AG09309 (cell line): ENCODE measurements around the gene DIPK1A.

Source experiments
- DNase-seq: peaks from one replicate; pipeline ENCODE4 v3.0.0-alpha.2; 2010; ENCODE audit warnings: low read depth
- H3K4me3 ChIP-seq: 2 replicates; pipeline ENCODE4 v1.5.1; 2011; ENCODE audit warnings: mild to moderate bottlenecking, low read depth, low read length, moderate library complexity; ENCODE audit not compliant: control insufficient read depth
- TF ChIP-seq, protein P1 (sequence below): IDR thresholded peaks from 2 replicates; pipeline ENCODE4 v1.5.1; 2011; ENCODE audit warnings: mild to moderate bottlenecking, low read depth, low read length, inconsistent platforms; ENCODE audit not compliant: insufficient read depth, control insufficient read depth; ENCODE audit errors: missing control alignments

The DIPK1A gene

DNA sequence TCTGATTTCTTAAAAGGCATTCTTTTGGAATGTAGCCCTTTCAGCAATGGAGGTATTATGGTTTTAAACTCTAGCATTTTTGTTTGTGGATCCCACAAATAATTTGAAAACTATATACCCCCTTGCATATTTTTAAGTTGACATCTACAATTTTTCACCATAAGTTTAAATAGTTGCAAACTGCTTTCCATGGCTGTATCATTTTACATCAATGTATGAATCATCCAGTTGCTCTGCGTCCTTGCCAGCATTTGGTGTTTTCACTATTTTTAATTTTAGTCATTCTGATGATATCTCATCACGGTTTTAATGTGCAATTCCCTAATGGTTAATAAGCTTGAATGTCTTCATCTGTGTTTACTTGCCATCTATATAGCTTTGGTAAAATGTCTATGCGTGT, 20.7 kb downstream of the DIPK1A start:
- H3K4me3 ChIP-seq, result no peak overlapping the region
- TF ChIP-seq, protein P1, sequence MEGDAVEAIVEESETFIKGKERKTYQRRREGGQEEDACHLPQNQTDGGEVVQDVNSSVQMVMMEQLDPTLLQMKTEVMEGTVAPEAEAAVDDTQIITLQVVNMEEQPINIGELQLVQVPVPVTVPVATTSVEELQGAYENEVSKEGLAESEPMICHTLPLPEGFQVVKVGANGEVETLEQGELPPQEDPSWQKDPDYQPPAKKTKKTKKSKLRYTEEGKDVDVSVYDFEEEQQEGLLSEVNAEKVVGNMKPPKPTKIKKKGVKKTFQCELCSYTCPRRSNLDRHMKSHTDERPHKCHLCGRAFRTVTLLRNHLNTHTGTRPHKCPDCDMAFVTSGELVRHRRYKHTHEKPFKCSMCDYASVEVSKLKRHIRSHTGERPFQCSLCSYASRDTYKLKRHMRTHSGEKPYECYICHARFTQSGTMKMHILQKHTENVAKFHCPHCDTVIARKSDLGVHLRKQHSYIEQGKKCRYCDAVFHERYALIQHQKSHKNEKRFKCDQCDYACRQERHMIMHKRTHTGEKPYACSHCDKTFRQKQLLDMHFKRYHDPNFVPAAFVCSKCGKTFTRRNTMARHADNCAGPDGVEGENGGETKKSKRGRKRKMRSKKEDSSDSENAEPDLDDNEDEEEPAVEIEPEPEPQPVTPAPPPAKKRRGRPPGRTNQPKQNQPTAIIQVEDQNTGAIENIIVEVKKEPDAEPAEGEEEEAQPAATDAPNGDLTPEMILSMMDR, result no peak
- no peak for DNase-seq

DNA sequence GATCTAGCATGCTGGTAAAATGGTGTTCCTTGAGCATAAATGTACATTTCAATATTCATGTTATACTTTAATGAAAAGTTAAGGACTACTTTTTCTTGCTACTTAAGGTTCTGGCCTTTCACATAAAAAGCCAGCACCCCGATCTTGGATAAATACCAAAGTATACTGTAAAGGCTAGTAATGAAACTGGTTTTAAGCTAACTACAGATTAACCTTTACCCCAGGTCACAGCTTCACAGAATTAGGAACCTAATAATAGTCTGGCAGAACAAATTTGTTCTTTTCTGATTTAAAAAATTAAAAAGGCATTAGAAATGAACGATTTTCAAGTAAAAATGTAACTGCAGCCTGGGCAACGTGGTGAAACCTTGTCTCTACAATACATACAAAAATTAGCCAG, 23.5 kb downstream of the DIPK1A start:
- no peak overlapping the region for H3K4me3 ChIP-seq
- TF ChIP-seq, protein P1, result no peak
- no peak for DNase-seq

DNA sequence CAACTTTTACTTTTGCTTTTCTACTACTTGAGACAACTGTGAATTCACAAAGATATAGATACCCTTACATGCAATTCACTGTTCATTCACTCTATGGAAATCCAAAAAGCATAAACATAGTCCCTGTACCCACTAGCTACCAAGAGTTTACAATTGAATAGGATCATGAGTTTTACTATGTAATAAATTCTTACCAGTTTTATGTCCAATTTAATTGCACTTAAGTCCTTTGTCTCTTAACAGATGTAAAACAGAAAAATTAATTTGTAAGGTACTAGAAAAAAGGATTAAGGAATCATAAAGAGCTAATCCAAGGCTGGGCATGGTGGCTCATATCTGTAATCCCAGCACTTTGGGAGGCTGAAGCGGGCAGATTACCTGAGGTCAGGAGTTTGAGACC, 24.4 kb downstream of the DIPK1A start:
- no peak for DNase-seq
- no peak overlapping the region for H3K4me3 ChIP-seq

DNA sequence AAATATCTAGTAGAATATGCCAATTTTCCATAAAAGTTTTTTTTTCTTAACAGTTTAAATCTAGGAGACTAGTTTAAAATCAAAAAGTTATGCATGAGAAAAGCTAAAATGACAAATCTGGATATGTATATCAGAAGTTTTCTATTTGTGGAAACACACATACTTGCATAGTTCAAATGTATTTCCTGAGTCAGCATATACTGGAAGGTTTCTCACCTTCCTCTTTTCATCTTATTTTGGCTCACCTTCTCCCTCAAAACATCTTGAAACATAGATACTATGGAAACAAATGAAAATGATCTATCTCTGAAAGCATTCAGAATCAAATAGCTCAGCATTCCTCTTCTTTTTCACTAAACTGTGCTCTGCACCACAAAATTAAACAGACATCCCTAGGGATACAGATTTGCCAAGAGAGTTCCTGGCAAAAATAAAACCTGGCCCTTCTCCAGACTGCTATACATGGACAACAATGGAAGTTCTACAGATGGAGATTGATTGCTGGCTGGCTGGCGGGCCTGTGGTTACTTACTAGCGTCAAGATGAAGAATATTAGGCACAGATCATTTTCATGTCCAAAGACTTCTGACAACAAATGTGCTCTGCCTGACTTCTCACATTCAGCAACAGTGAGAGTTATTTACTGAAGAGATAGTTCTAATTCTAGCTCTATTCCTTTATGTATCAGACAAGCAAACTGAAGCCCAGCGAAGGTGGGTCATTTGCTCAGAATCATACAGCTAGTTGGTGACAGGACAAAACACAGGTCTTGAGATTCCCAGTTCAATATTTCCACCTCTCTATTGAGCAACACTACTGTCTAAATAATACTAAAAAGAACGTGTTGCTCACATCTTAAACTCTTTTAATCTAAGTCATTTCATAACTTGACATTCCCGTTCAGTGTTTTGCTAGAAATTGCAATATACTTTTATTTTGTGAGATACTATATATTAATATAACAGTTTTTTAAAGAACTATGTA, 26.6 kb downstream of the DIPK1A start:
- TF ChIP-seq, protein P1, result no peak
- H3K4me3 ChIP-seq, result no peak overlapping the region
- peak; percentile 82 for DNase-seq

More for the DNA sequence above, 24.4 kb downstream of the DIPK1A start:
- TF ChIP-seq, protein P1, result no peak

DNA sequence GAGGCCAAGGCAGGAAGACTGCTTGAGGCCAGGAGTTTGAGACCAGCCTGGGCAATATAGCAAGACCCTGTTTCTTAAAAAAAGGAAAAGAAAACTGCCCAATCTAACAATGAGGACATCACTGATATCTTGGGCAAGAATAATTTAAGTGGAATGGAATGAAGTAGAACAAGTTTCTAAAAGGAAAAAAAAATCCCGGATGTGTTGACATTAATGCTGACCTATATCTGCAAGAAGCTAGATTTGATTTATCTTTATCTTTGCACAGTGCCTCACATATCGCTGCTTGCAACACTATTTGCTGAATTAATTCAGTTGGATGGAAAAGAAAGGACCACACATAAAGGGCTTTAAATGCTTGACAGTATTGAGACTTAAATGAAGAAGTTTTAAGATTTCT, 27.8 kb downstream of the DIPK1A start:
- no peak for DNase-seq
- TF ChIP-seq, protein P1, result no peak
- H3K4me3 ChIP-seq, result no peak overlapping the region

DNA sequence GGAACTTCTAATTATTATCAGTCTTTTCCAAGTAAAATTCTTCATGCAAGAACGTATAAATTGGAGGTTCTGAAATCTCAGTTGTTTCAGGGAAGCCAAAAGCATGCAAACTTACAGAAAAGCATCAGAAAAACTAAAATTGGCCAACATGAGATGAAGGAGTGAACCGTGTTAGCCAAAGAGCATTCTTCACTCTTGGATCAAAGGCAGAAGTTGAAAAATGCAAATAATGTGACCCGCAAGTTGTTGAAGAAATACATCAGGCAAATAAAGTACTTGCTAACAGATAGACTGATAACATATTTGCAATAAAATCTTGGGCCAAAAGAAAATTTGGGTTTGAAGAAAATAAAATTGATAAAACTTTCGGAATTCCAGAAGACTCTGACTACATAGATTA, 29.6 kb downstream of the DIPK1A start:
- DNase-seq, result no peak
- TF ChIP-seq, protein P1, result no peak
- no peak overlapping the region for H3K4me3 ChIP-seq
